Mucosa of gallbladder (tissue), 1 donor: ENCODE data around the gene MEX3A. TPM values are rescaled to one million over a fixed set of nuclear protein-coding genes. Genes with fewer than 3 reads are reported as not detected.
A peak's percentile ranks its signal among the peaks of the same experiment; 100 is the strongest.
"Not testable (repeated sequence)": the region's sequence is repeated elsewhere in the genome, so short reads cannot be mapped to it uniquely, and the experiment has no call there.

Source experiments
- DNase-seq: peaks from one replicate; pipeline ENCODE4 v3.0.0-alpha.2; 2020; ENCODE audit warnings: low spot score
- total RNA-seq: library from RNA; stranded (reverse); gene quantifications from one replicate; pipeline ENCODE4 v1.2.1, GENCODE V29; 2021
- donor health status: DM: no; HTN: no; CAD: no.

MEX3A gene
- total RNA-seq, 1 donor from 2014 or later = 1.4 TPM

- no peak for DNase-seq
Observed at GRCh38 chr1:156078728-156079127, 3.5 kb downstream of the MEX3A start.

GRCh38 chr1:156077430-156077760, 4.9 kb downstream of the MEX3A start:
- DNase-seq = no peak

DNA sequence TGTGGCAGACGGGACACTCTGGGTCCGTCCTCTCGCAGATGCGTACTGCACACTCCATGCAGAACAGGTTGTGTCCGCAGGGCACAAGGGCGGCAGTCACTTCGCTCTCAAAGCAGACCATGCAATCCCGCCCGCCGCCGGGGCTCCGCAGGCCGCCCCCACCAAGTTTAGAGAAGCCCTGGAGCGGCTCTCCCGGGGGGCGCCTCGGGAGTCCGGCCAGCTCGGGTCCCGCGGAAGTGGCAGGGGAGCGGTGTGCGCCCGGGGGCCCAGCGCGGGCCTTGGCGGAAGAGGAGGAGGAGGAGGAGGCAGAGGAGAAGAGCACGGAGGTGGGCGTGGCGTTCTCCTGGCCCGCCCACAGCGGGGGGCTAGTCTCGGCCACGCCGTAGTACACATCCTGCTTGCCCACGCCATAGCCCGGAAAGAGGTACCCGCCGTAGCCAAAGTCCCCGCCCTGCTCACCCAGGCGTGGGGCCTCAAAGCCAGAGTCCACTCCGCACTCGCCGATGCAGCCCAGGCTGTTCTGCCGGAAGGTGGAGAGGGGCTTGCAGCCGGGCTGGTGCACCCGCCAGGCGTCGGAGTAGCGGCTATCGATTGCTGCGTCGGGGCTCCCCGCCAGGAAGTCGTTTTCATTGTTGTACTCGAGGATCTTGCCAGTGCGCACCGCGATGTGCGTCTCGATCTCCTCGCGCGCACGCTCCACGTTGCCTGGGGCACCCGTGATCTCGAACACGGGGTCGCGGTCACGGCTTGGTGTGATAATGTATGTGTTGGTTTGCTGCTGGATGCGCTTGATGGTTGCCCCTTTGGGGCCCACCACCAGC, 5.4 kb downstream of the MEX3A start:
- DNase-seq = peak; percentile 48

GRCh38 chr1:156075775-156076204, 6.5 kb downstream of the MEX3A start:
- no peak for DNase-seq

DNA sequence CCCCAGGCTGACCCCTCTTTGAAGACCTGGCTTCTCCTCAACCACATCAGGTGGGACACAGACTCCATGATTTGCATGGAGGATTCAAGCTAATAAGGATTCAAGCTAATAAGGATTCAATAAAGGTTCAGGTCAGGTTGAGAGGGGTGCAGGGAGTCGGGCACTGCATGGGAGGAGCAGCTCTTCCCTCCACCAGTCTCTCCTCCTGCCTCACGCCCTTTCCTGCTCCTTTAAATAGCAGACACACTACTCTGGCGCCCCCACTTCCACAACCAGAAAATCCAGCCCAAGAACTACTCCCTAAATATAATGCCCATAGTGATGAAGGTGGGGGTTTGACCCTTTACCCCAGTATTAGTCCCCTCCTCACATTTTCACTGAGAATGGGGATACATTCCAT, 7.1 kb downstream of the MEX3A start:
- DNase-seq = no peak

GRCh38 chr1:156074661-156075060, 7.6 kb downstream of the MEX3A start:
- DNase-seq = no peak

DNA sequence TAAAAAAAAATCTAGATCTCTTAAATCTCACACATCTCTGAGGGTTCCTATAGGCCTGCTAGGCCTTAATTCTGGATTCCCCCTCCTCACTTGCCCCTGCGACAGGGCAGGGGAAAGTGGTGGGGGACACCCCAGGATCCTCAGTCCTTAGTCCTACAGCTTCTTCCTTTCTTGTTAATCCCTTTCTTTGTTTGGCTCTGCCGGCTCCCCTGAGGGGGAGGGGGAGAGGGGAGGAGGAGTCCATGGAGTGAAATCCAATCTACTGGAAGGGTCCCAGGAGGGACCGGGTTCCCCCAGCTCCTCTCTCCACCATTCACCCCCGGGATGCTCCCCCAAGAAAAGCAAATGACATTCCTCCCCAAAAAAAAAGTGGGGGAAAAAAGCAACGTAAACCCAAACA, 8.5 kb downstream of the MEX3A start:
- no peak for DNase-seq

DNA sequence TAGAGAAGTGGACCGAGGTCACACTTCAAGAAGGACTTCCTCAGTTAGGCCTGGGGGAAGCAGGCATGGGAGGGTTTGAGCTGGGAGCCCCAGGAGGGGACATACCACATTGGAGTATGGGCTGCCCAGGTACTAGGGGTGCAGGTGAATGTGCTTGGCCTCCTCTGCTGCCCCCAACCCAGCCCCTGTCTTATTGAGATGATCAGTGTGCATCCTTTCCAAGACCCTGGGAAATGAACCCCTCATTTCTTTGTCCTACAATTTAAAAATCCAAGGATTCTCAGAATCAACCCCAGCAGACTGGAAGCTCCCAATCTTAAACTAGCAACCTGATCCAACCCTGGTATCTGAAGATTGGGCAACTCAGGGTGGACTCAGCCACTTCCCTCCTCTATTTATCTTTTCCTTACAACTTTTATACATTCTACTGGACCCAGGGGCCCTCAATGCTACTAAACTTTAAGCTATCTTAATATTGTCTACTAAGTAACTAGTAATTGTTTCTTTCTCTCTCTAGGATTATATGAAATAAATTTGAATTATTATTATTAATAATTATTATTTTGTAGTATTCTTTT, 9.1 kb downstream of the MEX3A start:
- no peak for DNase-seq

DNA sequence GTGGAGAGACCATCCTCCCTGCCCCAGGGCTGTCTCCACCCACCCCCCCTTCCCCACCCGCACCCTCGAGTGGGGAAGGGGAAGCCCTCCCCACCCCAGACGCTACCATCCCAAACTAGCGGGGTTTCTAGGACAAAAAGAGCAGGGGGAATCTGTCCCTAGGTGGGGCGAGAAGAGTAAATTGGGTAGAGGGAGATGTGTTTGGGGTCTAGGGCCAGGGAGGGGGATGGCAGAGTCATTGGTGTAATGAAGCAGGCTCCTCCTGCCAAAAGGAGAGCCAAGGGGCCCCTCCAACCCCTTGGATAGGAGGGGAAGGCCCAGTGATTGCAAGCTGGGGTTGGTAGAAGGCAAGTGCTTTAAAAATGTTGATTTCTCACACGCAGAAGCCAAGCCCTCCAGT, 10.0 kb downstream of the MEX3A start:
- no peak for DNase-seq

GRCh38 chr1:156071332-156071816, 10.9 kb downstream of the MEX3A start:
- DNase-seq = not testable (repeated sequence)

DNA sequence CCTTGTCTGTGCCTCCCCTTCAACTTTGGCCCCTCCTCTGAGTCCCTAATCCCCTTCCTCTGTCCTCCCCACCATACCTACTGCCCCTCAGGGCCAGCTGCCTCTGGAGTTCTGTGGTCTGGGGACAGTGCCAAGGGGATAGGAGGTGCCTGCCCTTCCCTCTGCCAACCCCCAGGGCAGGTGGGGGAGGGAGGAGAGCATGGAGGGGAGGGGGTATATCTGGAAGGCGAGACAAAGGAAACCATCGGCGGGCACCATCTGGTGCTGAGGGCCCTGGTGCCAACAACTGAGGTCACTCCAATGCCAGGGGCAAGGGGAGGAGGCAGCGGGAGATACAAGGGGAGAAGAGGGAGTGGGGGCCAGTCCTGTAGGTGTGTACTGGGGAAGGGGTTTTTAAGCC, 11.7 kb downstream of the MEX3A start:
- DNase-seq = no peak

GRCh38 chr1:156069490-156070455, 12.5 kb downstream of the MEX3A start:
- DNase-seq = no peak

DNA sequence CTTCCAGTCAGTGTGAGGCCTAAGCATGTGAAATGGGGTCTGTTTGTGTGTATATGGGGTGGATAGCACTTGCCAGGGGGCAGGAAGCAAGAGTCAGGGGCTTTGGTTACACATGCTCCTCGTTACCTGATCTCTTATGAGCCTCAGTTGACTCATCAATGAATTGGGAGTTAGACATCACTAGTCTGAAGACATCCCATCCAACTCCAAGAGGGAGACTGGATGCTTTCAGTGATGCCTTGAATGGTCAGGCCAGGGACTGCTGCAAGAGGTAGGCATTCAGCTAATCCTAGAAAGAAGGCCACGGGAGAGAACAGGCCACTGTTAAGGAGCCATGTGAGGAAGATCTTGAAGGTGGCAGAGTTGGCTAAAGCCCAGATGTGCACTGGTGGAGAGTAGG, 15.0 kb downstream of the MEX3A start:
- DNase-seq = no peak

DNA sequence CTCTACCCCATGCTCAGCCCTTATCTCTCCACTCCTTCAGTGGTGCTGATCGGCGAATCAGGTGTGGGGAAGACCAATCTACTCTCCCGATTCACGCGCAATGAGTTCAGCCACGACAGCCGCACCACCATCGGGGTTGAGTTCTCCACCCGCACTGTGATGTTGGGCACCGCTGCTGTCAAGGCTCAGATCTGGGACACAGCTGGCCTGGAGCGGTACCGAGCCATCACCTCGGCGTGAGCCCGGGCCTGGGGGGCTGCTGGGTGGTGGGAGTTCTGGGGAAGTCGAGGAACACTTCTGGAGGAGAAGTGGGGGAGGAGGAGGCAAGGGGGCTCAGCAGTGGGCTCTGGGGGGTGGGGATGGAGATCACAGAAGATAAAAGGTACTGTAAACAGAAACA, 16.4 kb downstream of the MEX3A start:
- no peak for DNase-seq

GRCh38 chr1:156065212-156065611, 17.1 kb downstream of the MEX3A start:
- DNase-seq = no peak

- no peak for DNase-seq
Observed at GRCh38 chr1:156064615-156065014, 17.6 kb downstream of the MEX3A start.

DNA sequence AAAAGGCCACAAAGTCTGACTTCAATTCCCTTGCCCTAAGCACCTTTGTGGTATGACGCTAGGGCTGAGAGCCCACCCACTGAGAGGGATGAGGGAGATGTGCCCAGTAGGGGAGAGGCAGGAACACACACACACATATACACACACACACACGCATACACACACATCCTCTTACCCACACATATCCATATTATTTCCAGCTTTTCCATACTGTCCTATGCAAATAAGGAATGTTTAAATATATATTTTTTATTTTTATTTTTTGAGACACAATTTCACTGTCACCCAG, 18.3 kb downstream of the MEX3A start:
- DNase-seq = no peak

- no peak for DNase-seq
Observed at GRCh38 chr1:156062189-156062588, 20.1 kb downstream of the MEX3A start.

GRCh38 chr1:156060937-156061636, 21.2 kb downstream of the MEX3A start, which contains the start of gene RAB25:
TSS of gene RAB25 (plus strand) at chr1:156061160. CDS start at chr1:156061401, 241 bp downstream.
- DNase-seq = peak; percentile 78

- no peak for DNase-seq
Observed at GRCh38 chr1:156056326-156056849, 25.9 kb downstream of the MEX3A start.

GRCh38 chr1:156055281-156056048, 26.8 kb downstream of the MEX3A start:
- DNase-seq = no peak
